ENCODE results near the gene CTIF. TPM values are rescaled to one million over a fixed set of nuclear protein-coding genes. Genes with fewer than 3 reads are reported as not detected.

The CTIF gene
- 28.5 and 34.1 TPM in 2 replicates for total RNA-seq

GRCh38 chr18:48538531-48539405, at the start of gene CTIF:
CTIF (plus strand) TSS chr18:48539031; CDS start chr18:48619566, 80,535 bp downstream.

Other genes starting within 250 kb of the CTIF start
- gene ZBTB7C, start 129.6 kb upstream of the CTIF start, total RNA-seq = 1.1 and 3.7 TPM in 2 replicates